PC-9 (cell line): ENCODE data around the gene SLC25A42. TPM values are rescaled to one million over a fixed set of nuclear protein-coding genes. Genes with fewer than 3 reads are reported as not detected.
"Not testable (repeated sequence)": the region's sequence is repeated elsewhere in the genome, so short reads cannot be mapped to it uniquely, and the experiment has no call there.

Source experiments
- BruUV-seq: library from RNA; stranded (reverse); fragments of 400-500 nt; replicated peaks from 2 replicates; lab custom pipeline; 2021; lab: Mats Ljungman, UMichigan
- CTCF ChIA-PET: fragments of 300-600 bp; sonication (Branson Sonifier 250); formaldehyde crosslinking; loops from one replicate; lab custom pipeline; 2022; ENCODE audit warnings: antibody characterized with exemption; lab: Charles Lee
- POLR2A ChIA-PET: fragments of 300-600 bp; sonication (Branson Sonifier 250); formaldehyde crosslinking; loops from one replicate; lab custom pipeline; 2022; ENCODE audit warnings: antibody characterized with exemption; ENCODE audit not compliant: unreplicated experiment; lab: Charles Lee
- DNase-seq, 2 experiments: peaks; one replicate each; pipeline versions ENCODE4 v3.0.0 to v3.0.0-alpha.2; 2015 to 2022; ENCODE audit warnings: mixed read lengths in 1 of 2
- H2AFZ ChIP-seq: fragments of 200-600 bp; sonication (generic); 2 replicates; pipeline ENCODE4 v1.8.1; 2017; ENCODE audit warnings: antibody characterized with exemption
- H3F3A ChIP-seq: fragments of 200-600 bp; sonication (generic); 2 replicates; pipeline ENCODE4 v1.8.1; 2017; ENCODE audit warnings: antibody characterized with exemption, mild to moderate bottlenecking, low read depth; ENCODE audit not compliant: insufficient read depth
- H3K27ac ChIP-seq: fragments of 200-600 bp; sonication (generic); 2 replicates; pipeline ENCODE4 v1.6.1; 2016; ENCODE audit warnings: mixed run types
- H3K27me3 ChIP-seq: fragments of 200-600 bp; sonication (generic); 2 replicates; pipeline ENCODE4 v1.6.1; 2016; ENCODE audit warnings: low read depth, mixed run types; ENCODE audit not compliant: insufficient read depth
- H3K36me3 ChIP-seq: fragments of 200-600 bp; sonication (generic); 2 replicates; pipeline ENCODE4 v1.6.1; 2016; ENCODE audit warnings: low read depth, mixed run types
- H3K4me1 ChIP-seq: fragments of 200-600 bp; sonication (generic); replicated peaks from 2 replicates; pipeline ENCODE4 v1.6.1; 2016; ENCODE audit warnings: mixed run types; ENCODE audit not compliant: insufficient read depth
- H3K4me2 ChIP-seq: fragments of 200-600 bp; sonication (generic); 2 replicates; pipeline ENCODE4 v1.6.1; 2017; ENCODE audit warnings: mixed run types
- H3K4me3 ChIP-seq: fragments of 200-600 bp; sonication (generic); 2 replicates; pipeline ENCODE4 v1.6.1; 2016; ENCODE audit warnings: mixed run types
- H3K79me2 ChIP-seq: fragments of 200-600 bp; sonication (generic); 2 replicates; pipeline ENCODE4 v1.6.1; 2017; ENCODE audit warnings: low read depth, mixed run types
- H3K9me2 ChIP-seq: fragments of 200-600 bp; sonication (generic); 2 replicates; pipeline ENCODE4 v1.8.1; 2017; ENCODE audit warnings: mild to moderate bottlenecking; ENCODE audit not compliant: insufficient read depth
- H3K9me3 ChIP-seq: fragments of 200-600 bp; sonication (generic); 2 replicates; pipeline ENCODE4 v1.8.1; 2016; ENCODE audit warnings: low read depth; ENCODE audit not compliant: insufficient read depth
- H4K20me1 ChIP-seq: fragments of 200-600 bp; sonication (generic); 2 replicates; pipeline ENCODE4 v1.8.1; 2017; ENCODE audit not compliant: insufficient read depth
- EZH2 ChIP-seq: fragments of 200-600 bp; sonication (generic); IDR thresholded peaks from 2 replicates; pipeline ENCODE4 v1.8.0; 2017; ENCODE audit warnings: antibody characterized with exemption, low read depth
- intact Hi-C: fragments of 100-400 bp; cut with micrococcal nuclease; formaldehyde crosslinking; loops from one replicate; pipeline ENCODE4 v1.10.0; 2022; ENCODE audit not compliant: unreplicated experiment
- total RNA-seq: library from RNA; stranded (reverse); gene quantifications from 2 replicates; pipeline ENCODE4 v1.2.3, GENCODE V29; 2021
- TF ChIP-seq, protein P1 (sequence below): fragments of 200-600 bp; sonication (generic); conservative IDR thresholded peaks from 2 replicates; pipeline ENCODE4 v1.6.1; 2017; ENCODE audit warnings: mixed run types, antibody characterized with exemption, mild to moderate bottlenecking, moderate library complexity

Gene SLC25A42
- total RNA-seq, 1 experiment from 2014 or later, result 6.9 TPM

DNA sequence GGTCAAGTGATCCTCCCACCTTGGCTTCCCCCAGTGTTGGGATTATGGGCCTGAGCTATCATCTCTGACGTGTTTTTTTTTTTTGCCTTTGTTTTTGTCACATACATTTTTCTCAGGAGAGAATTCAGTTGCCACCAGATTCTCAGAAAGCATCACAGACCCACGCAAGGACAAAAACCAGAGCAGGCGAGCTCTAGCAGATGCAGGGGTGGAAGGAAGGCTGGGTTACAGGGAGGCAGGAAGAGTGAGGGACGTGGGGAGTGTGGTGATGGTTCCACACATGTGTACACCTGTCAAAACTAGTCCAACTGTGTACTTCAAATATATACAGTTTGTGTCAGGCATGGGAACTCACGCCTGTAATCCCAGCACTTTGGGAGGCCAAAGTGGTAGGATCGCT lies 70.2 kb downstream of the SLC25A42 start:
- POLR2A ChIA-PET, result no interaction called here
- DNase-seq, result no peak

DNA sequence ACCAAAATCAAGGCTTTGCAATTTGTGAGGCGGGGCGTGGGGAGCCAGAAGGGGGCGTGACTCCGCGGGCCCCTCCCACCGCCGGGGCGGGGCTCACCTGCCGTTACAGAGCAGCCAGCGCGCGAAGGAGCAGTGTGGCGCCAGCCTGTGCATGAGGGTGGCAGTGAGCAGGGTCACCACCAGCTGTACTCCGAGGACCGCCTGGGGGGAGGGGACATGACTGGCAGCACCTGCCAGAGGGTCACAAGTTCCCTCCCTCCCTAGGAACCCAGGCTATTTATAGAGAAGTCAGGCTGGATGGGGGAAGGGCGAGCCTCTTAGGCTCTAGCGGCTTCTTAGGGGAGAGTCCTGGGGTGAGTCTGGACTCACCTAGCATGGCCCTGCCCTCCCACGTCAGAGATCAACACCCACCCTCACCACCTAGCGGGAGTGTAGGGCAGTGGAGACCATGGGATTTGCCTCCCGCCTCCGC lies 70.9 kb downstream of the SLC25A42 start:
- no peaks in the 10 kb centered on the region for H3K27me3 ChIP-seq
- no peak overlapping the region for H2AFZ ChIP-seq
- H3K79me2 ChIP-seq, result peaks cover 12% of the 10 kb centered on the region
- peaks cover 9% of the 10 kb centered on the region for H3K4me1 ChIP-seq
- H3K9me3 ChIP-seq, result no peaks in the 10 kb centered on the region; the same call in 1 of the 2 replicates
- BruUV-seq, result no TSS peak
- no peak for DNase-seq
- 0 out of 2 replicates have a peak, but pooled peaks cover 3% of the 10 kb centered on the region for H4K20me1 ChIP-seq
- no peak overlapping the region for H3K4me2 ChIP-seq
- intact Hi-C loops, result loop anchor here (5.0 kb wide), 1 partner anchor 508 kb away; the partner anchor contains the start of gene GMIP
- no peaks in the 10 kb centered on the region for H3K9me2 ChIP-seq
- no peak overlapping the region for H3K4me3 ChIP-seq
- ChIA-PET POLR2A (no interaction called here), CTCF (no interaction called here)
- H3K27ac ChIP-seq, result no peak overlapping the region
- no peak for TF ChIP-seq EZH2
- TF ChIP-seq, protein P1, sequence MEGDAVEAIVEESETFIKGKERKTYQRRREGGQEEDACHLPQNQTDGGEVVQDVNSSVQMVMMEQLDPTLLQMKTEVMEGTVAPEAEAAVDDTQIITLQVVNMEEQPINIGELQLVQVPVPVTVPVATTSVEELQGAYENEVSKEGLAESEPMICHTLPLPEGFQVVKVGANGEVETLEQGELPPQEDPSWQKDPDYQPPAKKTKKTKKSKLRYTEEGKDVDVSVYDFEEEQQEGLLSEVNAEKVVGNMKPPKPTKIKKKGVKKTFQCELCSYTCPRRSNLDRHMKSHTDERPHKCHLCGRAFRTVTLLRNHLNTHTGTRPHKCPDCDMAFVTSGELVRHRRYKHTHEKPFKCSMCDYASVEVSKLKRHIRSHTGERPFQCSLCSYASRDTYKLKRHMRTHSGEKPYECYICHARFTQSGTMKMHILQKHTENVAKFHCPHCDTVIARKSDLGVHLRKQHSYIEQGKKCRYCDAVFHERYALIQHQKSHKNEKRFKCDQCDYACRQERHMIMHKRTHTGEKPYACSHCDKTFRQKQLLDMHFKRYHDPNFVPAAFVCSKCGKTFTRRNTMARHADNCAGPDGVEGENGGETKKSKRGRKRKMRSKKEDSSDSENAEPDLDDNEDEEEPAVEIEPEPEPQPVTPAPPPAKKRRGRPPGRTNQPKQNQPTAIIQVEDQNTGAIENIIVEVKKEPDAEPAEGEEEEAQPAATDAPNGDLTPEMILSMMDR, result no peak
- H3F3A ChIP-seq, result peaks cover 8% of the 10 kb centered on the region; the same call in 1 of the 2 replicates
- 0 out of 2 replicates have a peak, but pooled peaks cover 4% of the 10 kb centered on the region for H3K36me3 ChIP-seq

More for the DNA sequence above, 70.2 kb downstream of the SLC25A42 start:
- peaks cover 4% of the 10 kb centered on the region; the same call in 1 of the 2 replicates for H3F3A ChIP-seq
- H3K9me2 ChIP-seq, result no peaks in the 10 kb centered on the region
- no peaks in the 10 kb centered on the region for H3K27me3 ChIP-seq
- TF ChIP-seq EZH2, result no peak
- TF ChIP-seq, protein P1, result no peak
- no TSS peak for BruUV-seq
- peaks cover 9% of the 10 kb centered on the region for H3K4me1 ChIP-seq
- no peak overlapping the region for H3K27ac ChIP-seq
- H3K4me3 ChIP-seq, result no peak overlapping the region
- H3K4me2 ChIP-seq, result no peak overlapping the region
- CTCF ChIA-PET, result no interaction called here
- 0 out of 2 replicates have a peak, but pooled peaks cover 4% of the 10 kb centered on the region for H3K36me3 ChIP-seq
- intact Hi-C loops, result no loop called here
- H3K79me2 ChIP-seq, result peaks cover 12% of the 10 kb centered on the region
- H4K20me1 ChIP-seq, result 0 out of 2 replicates have a peak, but pooled peaks cover 3% of the 10 kb centered on the region
- no peaks in the 10 kb centered on the region; the same call in 1 of the 2 replicates for H3K9me3 ChIP-seq
- H2AFZ ChIP-seq, result no peak overlapping the region

DNA sequence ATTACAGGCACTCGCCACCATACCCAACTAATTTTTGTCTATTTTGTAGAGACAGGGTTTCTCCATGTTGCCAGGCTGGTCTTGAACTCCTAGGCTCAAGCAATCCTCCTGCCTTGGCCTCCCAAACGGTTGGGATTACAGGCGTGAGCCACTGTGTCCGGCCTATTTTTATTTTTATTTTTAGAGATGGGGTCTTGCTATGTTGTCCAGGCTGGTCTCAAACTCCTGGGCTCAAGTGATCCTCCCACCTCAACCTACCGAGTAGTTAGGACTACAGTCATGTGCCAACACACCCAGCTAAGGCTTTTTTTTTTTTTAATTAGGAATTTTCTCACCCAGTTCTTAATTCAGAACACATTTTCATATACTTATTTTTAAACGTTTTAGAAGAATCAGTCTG lies 71.9 kb downstream of the SLC25A42 start:
- not testable (repeated sequence) for H3K27ac ChIP-seq, H3K9me3 ChIP-seq, H3K27me3 ChIP-seq, H3K4me3 ChIP-seq, H3K4me1 ChIP-seq, BruUV-seq, H4K20me1 ChIP-seq, H2AFZ ChIP-seq, H3K9me2 ChIP-seq, DNase-seq, H3F3A ChIP-seq, H3K36me3 ChIP-seq, H3K4me2 ChIP-seq
- POLR2A ChIA-PET, result interaction anchor here (0.5 to 0.6 kb wide), 2 partner anchors 11 to 21 kb away, joined by 5 to 15 read pairs; no protein-coding TSS in a partner anchor
- H3K79me2 ChIP-seq, result peaks cover 12% of the 10 kb centered on the region
- intact Hi-C loops, result loop anchor here (5.0 kb wide), 1 partner anchor 507 kb away; the partner anchor contains the start of gene GMIP
- CTCF ChIA-PET, result interaction anchor here (0.6 kb wide), 1 partner anchor 218 kb away, joined by 4 read pairs; no protein-coding TSS in a partner anchor
